A673 (cell line): ENCODE data around the gene CIART. TPM values are rescaled to one million over a fixed set of nuclear protein-coding genes. Genes with fewer than 3 reads are reported as not detected.

Experiments used
- BruUV-seq: library from RNA; stranded (reverse); fragments of 400-500 nt; replicated peaks from 2 replicates; lab custom pipeline; 2021; lab: Mats Ljungman, UMichigan
- CTCF ChIA-PET: fragments of 300-600 bp; sonication (Branson Sonifier 250); formaldehyde crosslinking; loops from one replicate; lab custom pipeline; 2022; ENCODE audit warnings: antibody characterized with exemption; lab: Charles Lee
- POLR2A ChIA-PET: fragments of 300-600 bp; sonication (Branson Sonifier 250); formaldehyde crosslinking; loops from one replicate; lab custom pipeline; 2022; ENCODE audit warnings: antibody characterized with exemption; ENCODE audit not compliant: low non-redundant PET; lab: Charles Lee
- DNase-seq: peaks from one replicate; pipeline ENCODE4 v3.0.0-alpha.2; 2015; ENCODE audit warnings: low spot score
- H3K27ac ChIP-seq: fragments of 200-600 bp; sonication (generic); 2 replicates; pipeline ENCODE4 v1.5.1; 2016; ENCODE audit warnings: mixed run types, low read depth, mild to moderate bottlenecking, mixed read lengths, antibody characterized with exemption, low read length; ENCODE audit not compliant: poor library complexity, severe bottlenecking
- H3K27me3 ChIP-seq: fragments of 200-600 bp; sonication (generic); replicated peaks from 2 replicates; pipeline ENCODE4 v1.6.1; 2017; ENCODE audit warnings: mixed run types, low read depth, mild to moderate bottlenecking, mixed read lengths, antibody characterized with exemption, low read length; ENCODE audit not compliant: insufficient read depth, poor library complexity
- H3K36me3 ChIP-seq: fragments of 200-600 bp; sonication (generic); 2 replicates; pipeline ENCODE4 v1.6.1; 2016; ENCODE audit warnings: mixed run types, mild to moderate bottlenecking, mixed read lengths, antibody characterized with exemption, low read length; ENCODE audit not compliant: insufficient read depth, poor library complexity, severe bottlenecking
- H3K4me1 ChIP-seq: fragments of 200-600 bp; sonication (generic); 2 replicates; pipeline ENCODE4 v1.6.1; 2017; ENCODE audit warnings: mixed run types, mild to moderate bottlenecking, mixed read lengths, antibody characterized with exemption, low read length; ENCODE audit not compliant: insufficient read depth, poor library complexity, severe bottlenecking
- H3K4me3 ChIP-seq: fragments of 200-600 bp; sonication (generic); 2 replicates; pipeline ENCODE4 v1.5.1; 2016; ENCODE audit warnings: low read depth, mixed run types, mild to moderate bottlenecking, mixed read lengths, low read length; ENCODE audit not compliant: poor library complexity, severe bottlenecking
- H3K9me3 ChIP-seq: fragments of 200-600 bp; sonication (generic); 2 replicates; pipeline ENCODE4 v1.6.1; 2016; ENCODE audit warnings: mixed run types, low read depth, mild to moderate bottlenecking, mixed read lengths, antibody characterized with exemption, low read length; ENCODE audit not compliant: poor library complexity, severe bottlenecking
- CTCF ChIP-seq: fragments of 300-800, 200-600 bp; sonication (generic); conservative IDR thresholded peaks from 2 replicates; pipeline ENCODE4 v1.5.1; 2017; ENCODE audit warnings: low read depth, mild to moderate bottlenecking, antibody characterized with exemption, low read length, moderate library complexity, mixed read lengths
- EZH2 ChIP-seq: fragments of 200-600 bp; sonication (generic); IDR thresholded peaks from 2 replicates; pipeline ENCODE4 v1.6.1; 2017; ENCODE audit warnings: borderline replicate concordance, low read depth, mild to moderate bottlenecking, mixed read lengths, antibody characterized with exemption, low read length; ENCODE audit not compliant: poor library complexity, severe bottlenecking
- intact Hi-C: fragments of 100-400 bp; cut with micrococcal nuclease; formaldehyde crosslinking; loops from one replicate; pipeline ENCODE4 v1.10.0; 2022; ENCODE audit not compliant: unreplicated experiment
- total RNA-seq: library from RNA; stranded (reverse); gene quantifications from 2 replicates; pipeline ENCODE4 v1.2.3, GENCODE V29; 2021

CIART gene
- total RNA-seq, 1 experiment from 2014 or later, result 3.5 TPM

DNA sequence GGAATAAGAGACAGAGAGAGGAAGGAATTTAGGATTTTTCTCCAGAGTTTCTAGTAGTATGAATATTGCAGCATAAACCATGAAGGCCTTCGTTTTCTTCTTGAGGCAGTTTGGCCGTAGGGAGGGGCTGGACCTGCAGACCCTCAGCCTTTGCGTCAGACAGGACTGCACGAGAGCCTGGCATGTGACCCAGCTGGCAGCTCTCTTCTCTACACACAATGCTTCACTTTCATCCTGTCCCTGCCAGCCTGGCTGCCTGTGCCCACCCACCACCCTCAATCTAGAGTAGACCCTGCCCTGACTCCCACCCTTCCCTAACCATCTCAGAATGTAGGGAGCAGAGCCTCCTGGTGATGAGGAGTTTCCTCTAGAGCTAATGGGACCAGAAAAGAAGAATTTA, 23.1 kb upstream of the CIART start:
- H3K4me1 ChIP-seq, result peaks cover 47% of the 10 kb centered on the region
- ChIA-PET POLR2A (no interaction called here), CTCF (interaction anchor here (0.7 kb wide), 1 partner anchor 714 kb away, joined by 6 read pairs; no protein-coding TSS in a partner anchor)
- no peak for DNase-seq
- no peaks in the 10 kb centered on the region for H3K9me3 ChIP-seq
- no peak overlapping the region for H3K27ac ChIP-seq
- H3K36me3 ChIP-seq, result no peaks in the 10 kb centered on the region
- TF ChIP-seq CTCF, result no peak
- no peak for TF ChIP-seq EZH2
- intact Hi-C loops, result loop anchor here (5.0 to 10.0 kb wide), 3 partner anchors 273 to 738 kb away; partner anchors contain the start of gene ENSA
- BruUV-seq, result no TSS peak
- H3K27me3 ChIP-seq, result no peaks in the 10 kb centered on the region
- no peak overlapping the region for H3K4me3 ChIP-seq

GRCh38 chr1:150259758-150260669, 22.3 kb upstream of the CIART start:
- ChIA-PET POLR2A (no interaction called here), CTCF (interaction anchor here (0.7 kb wide), 1 partner anchor 714 kb away, joined by 6 read pairs; no protein-coding TSS in a partner anchor)
- peaks cover under 1% of the 10 kb centered on the region for H3K36me3 ChIP-seq
- BruUV-seq, result no TSS peak
- H3K27ac ChIP-seq, result no peak overlapping the region
- H3K4me3 ChIP-seq, result no peak overlapping the region
- TF ChIP-seq CTCF (no peak), EZH2 (no peak)
- H3K27me3 ChIP-seq, result no peaks in the 10 kb centered on the region
- H3K9me3 ChIP-seq, result no peaks in the 10 kb centered on the region
- H3K4me1 ChIP-seq, result peaks cover 47% of the 10 kb centered on the region
- peak; percentile 33 for DNase-seq
- intact Hi-C loops, result loop anchor here (5.0 to 10.0 kb wide), 3 partner anchors 272 to 737 kb away; partner anchors contain the start of gene ENSA

- Histone ChIP-seq H3K9me3 (no peaks in the 10 kb centered on the region), H3K36me3 (peaks cover 14% of the 10 kb centered on the region), H3K27me3 (no peaks in the 10 kb centered on the region), H3K27ac (no peak overlapping the region), H3K4me3 (no peak overlapping the region), H3K4me1 (peaks cover 38% of the 10 kb centered on the region)
- CTCF ChIA-PET, result no interaction called here
- DNase-seq, result no peak
- no TSS peak for BruUV-seq
- intact Hi-C loops, result no loop called here
- POLR2A ChIA-PET, result no interaction called here
- TF ChIP-seq EZH2 (no peak), CTCF (no peak)
Observed at GRCh38 chr1:150261367-150261766, 21.0 kb upstream of the CIART start.
